Activated naive CD8-positive, alpha-beta T cell treated with anti-CD3 and anti-CD28 coated beads, Interleukin-2, amount 10 ng/mL, durations not matched to agents 7 days and 5 days (primary cell): ENCODE measurements around the gene RIPOR3. TPM values are rescaled to one million over a fixed set of nuclear protein-coding genes. Genes with fewer than 3 reads are reported as not detected.
A peak's percentile ranks its signal among the peaks of the same experiment; 100 is the strongest.
"Not testable (repeated sequence)": the region's sequence is repeated elsewhere in the genome, so short reads cannot be mapped to it uniquely, and the experiment has no call there.

Source experiments
- ATAC-seq: fragments of 150-1000 bp; cut with Tn5 transposase; one replicate; pipeline ENCODE4 v1.10.0; 2021; ENCODE audit warnings: low read depth, moderate library complexity
- POLR2A ChIA-PET: fragments of 350-600 bp; sonication (Branson Sonifier 250); formaldehyde crosslinking; loops from one replicate; lab custom pipeline; 2021; ENCODE audit warnings: antibody characterized with exemption; lab: Charles Lee
- DNase-seq: peaks from one replicate; pipeline ENCODE4 v3.0.0; 2021
- H3K27ac Mint-ChIP-seq: one replicate; pipeline ENCODE4 v1.8.0; 2022; ENCODE audit warnings: mild to moderate bottlenecking, mixed read lengths
- H3K27me3 Mint-ChIP-seq: one replicate; pipeline ENCODE4 v1.8.0; 2022; ENCODE audit warnings: mild to moderate bottlenecking, moderate library complexity, mixed read lengths
- H3K36me3 Mint-ChIP-seq: one replicate; pipeline ENCODE4 v1.8.0; 2021; ENCODE audit warnings: mild to moderate bottlenecking, mixed read lengths
- H3K4me1 Mint-ChIP-seq: one replicate; pipeline ENCODE4 v1.8.0; 2021; ENCODE audit warnings: mixed read lengths
- H3K4me3 Mint-ChIP-seq: one replicate; pipeline ENCODE4 v1.8.0; 2022; ENCODE audit warnings: mild to moderate bottlenecking, moderate library complexity, mixed read lengths
- H3K9me3 Mint-ChIP-seq: one replicate; pipeline ENCODE4 v1.8.0; 2021; ENCODE audit warnings: mixed read lengths
- total RNA-seq, 2 experiments: library from RNA; stranded (reverse); gene quantifications; one replicate each; pipeline ENCODE4 v1.2.3, GENCODE V29; 2021

RIPOR3 gene
- total RNA-seq, 2 experiments from 2014 or later = not detected

DNA sequence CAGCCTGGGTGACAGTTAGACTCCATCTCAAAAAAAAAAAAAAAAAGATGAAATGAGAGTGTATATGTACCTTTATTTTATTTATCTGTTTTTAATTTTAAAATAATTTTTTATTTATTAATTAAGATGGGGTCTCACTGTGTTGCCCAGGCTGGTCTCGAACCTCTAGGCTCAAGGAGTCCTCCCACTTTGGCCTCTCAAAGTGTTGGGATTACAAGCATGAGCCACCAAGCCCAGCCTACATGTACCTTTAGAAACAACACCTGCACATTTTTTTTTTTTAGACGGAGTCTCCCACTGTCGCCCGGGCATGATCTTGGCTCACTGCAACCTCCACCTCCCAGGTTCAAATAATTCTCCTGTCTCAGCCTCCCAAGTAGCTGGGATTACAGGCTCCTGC, 28.0 kb upstream of the RIPOR3 start:
- ATAC-seq (no peak), DNase-seq (no peak)
- no peaks in the 10 kb centered on the region for H3K9me3 Mint-ChIP-seq
- no peak overlapping the region for H3K27ac Mint-ChIP-seq
- H3K27me3 Mint-ChIP-seq = peaks cover 6% of the 10 kb centered on the region
- POLR2A ChIA-PET = no interaction called here
- no peaks in the 10 kb centered on the region for H3K4me1 Mint-ChIP-seq
- no peaks in the 10 kb centered on the region for H3K36me3 Mint-ChIP-seq
- H3K4me3 Mint-ChIP-seq = no peak overlapping the region

DNA sequence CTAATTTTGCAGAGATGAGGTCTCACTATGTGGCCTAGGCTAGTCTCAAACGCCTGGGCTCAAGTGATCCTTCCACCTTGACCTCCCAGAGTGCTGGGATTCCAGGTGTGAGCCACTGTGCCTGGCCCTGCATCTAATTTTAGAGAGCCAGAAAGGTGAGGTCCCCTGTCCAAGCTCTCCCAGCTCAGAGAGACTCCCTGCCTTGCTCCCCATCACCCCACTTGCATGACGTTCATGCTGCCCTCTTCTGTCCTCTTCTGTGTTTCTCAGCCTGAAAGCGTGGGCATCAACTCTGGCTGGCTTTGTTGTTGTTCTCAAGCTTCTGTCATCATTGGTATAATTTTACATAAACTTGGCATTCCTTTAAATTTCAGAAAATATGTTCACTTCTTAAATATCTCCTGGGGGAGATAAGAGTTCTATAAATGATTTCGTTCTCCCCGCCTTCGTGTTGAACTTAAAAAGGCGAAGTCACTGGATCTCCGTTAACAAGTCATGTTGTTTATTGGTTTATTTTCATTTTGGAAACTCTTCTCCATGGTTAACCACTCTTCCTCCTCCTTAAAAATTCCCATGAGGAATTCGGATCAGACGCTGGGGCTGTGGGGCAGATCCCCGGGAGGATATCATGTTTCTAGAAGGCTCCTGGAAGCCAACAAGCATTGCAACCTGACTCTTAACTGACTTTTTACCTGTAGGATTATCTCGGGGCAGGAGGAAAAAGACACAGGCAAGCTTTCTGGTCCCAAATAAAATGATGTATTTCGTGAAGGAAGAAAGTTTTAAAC, 26.8 kb upstream of the RIPOR3 start:
- no peak for ATAC-seq

GRCh38 chr20:50717312-50717711, 26.0 kb upstream of the RIPOR3 start:
- ATAC-seq = no peak
- DNase-seq = no peak
- Mint-ChIP-seq H3K27ac (no peak overlapping the region), H3K36me3 (no peaks in the 10 kb centered on the region), H3K9me3 (no peaks in the 10 kb centered on the region), H3K27me3 (peaks cover 18% of the 10 kb centered on the region), H3K4me3 (no peak overlapping the region), H3K4me1 (no peaks in the 10 kb centered on the region)
- POLR2A ChIA-PET = no interaction called here

More for the DNA sequence above, 26.8 kb upstream of the RIPOR3 start:
- no peak for DNase-seq
- H3K27me3 Mint-ChIP-seq = peaks cover 12% of the 10 kb centered on the region
- H3K9me3 Mint-ChIP-seq = no peaks in the 10 kb centered on the region
- H3K4me1 Mint-ChIP-seq = no peaks in the 10 kb centered on the region
- no peak overlapping the region for H3K27ac Mint-ChIP-seq
- POLR2A ChIA-PET = no interaction called here
- no peaks in the 10 kb centered on the region for H3K36me3 Mint-ChIP-seq
- no peak overlapping the region for H3K4me3 Mint-ChIP-seq

DNA sequence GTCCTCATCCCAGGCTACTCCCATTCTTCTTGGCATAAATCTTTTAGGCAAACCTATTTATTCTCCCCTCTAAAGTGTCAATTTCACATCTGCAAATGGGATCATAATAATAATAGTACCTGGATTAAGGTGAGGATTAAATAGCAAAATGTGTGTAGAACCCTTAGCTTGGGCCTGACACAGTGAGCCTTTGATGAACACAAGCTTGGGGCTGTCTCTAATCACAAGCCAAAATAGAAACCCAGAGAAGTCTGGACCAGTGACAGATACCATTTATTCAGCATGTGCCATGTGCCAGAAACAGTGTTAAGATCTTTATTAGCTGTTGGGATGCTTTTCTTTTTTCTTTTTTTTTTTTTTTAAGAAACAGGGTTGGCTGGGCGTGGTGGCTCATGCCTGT, 25.2 kb upstream of the RIPOR3 start:
- H3K27ac Mint-ChIP-seq = no peak overlapping the region
- no peak for ATAC-seq
- H3K4me1 Mint-ChIP-seq = no peaks in the 10 kb centered on the region
- peaks cover 22% of the 10 kb centered on the region for H3K27me3 Mint-ChIP-seq
- DNase-seq = no peak
- POLR2A ChIA-PET = no interaction called here
- H3K4me3 Mint-ChIP-seq = no peak overlapping the region
- H3K9me3 Mint-ChIP-seq = no peaks in the 10 kb centered on the region
- H3K36me3 Mint-ChIP-seq = no peaks in the 10 kb centered on the region

- Mint-ChIP-seq H3K4me3 (no peak overlapping the region), H3K9me3 (no peaks in the 10 kb centered on the region), H3K36me3 (no peaks in the 10 kb centered on the region), H3K4me1 (no peaks in the 10 kb centered on the region), H3K27ac (no peak overlapping the region), H3K27me3 (peaks cover 22% of the 10 kb centered on the region)
- DNase-seq = no peak
- POLR2A ChIA-PET = no interaction called here
- ATAC-seq = no peak
These were observed 24.4 kb upstream of the RIPOR3 start for GRCh38 chr20:50715694-50716093.

DNA sequence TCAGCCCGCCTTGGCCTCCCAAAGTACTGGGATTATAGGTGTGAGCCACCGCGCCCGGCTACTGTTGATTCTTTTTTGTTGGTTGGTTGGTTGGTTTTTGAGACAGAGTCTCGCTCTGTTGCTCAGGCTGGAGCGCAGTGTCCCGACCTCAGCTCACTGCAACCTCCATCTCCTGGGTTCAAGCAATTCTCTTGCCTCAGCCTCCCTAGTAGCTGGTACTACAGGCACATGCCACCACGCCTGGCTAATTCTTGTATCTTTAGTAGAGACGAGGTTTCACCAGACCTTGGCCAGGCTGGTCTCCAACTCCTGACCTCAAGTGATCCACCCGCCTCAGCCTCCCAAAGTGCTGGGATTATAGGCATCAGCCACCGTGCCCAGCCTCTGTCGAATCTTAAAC, 23.1 kb upstream of the RIPOR3 start:
- H3K27ac Mint-ChIP-seq, H3K9me3 Mint-ChIP-seq, H3K36me3 Mint-ChIP-seq, DNase-seq, ATAC-seq, POLR2A ChIA-PET, H3K4me1 Mint-ChIP-seq, H3K4me3 Mint-ChIP-seq: not testable (repeated sequence)
- H3K27me3 Mint-ChIP-seq = peaks cover 22% of the 10 kb centered on the region

DNA sequence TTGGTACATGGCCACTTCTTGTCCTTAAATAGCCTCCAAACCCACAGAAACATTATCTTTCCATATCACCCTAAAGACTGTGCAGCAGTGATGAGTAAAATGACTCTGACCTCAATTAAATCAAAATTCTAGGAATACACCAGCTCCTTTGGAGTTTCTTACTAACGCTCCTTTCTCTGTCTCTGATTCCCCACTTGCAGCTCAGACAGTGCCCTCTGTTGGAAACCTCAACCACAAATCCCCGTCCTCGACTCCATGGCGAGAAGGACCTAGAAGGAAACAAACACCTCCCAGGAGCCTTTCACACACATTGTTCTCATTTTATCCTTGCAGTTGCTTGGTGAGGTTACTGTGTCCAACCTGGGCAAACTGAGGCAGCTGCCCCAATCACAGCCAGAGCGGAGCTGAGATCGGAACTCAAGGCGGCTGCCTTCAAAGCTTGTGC, 22.3 kb upstream of the RIPOR3 start:
- Mint-ChIP-seq H3K36me3 (no peaks in the 10 kb centered on the region), H3K27ac (no peak overlapping the region), H3K27me3 (peaks cover 22% of the 10 kb centered on the region), H3K4me3 (no peak overlapping the region), H3K9me3 (no peaks in the 10 kb centered on the region), H3K4me1 (no peaks in the 10 kb centered on the region)
- ATAC-seq (no peak), DNase-seq (no peak)
- POLR2A ChIA-PET = no interaction called here

DNA sequence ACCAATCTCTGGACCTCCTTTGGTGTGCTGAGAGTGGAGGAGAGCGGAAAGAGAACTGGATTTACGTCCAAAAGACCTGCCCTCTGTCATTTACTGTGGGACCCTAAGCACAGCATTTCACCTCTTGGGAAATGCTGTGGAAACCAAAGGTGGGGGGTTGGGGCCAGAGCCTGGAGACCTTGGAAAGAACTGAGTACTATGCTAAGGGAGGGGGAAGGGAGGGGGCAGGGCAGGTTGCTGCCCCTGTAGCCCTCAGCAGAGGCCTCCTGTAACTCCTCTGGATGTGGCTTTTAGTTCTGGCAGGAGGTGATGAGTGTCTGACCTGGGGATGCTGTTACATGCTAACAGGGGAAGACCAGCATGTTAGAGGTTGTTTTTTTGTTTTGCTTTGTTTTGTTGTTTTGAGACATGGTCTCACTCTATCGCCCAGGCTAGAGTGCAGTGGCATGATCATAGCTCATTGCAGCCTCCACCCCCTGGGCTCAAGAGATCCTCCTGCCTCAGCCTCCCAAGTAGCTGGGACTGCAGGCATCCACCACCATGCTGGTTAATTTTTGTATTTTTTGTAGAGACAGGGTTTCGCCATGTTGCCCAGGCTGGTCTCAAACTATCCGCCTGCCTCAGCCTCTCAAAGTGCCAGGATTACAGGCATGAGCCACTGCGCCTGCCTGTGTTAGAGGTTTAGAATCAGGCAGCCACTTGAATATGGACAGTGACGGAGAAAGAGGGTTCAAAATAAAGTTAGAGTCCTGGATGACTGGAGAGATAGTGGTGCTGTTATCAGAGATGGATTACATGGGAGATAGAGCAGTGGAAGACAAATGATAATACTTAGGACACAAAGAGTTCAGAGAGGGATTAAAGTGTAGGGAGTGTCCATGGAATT, 21.7 kb upstream of the RIPOR3 start:
- Mint-ChIP-seq H3K36me3 (no peaks in the 10 kb centered on the region), H3K27me3 (peaks cover 22% of the 10 kb centered on the region), H3K4me1 (no peaks in the 10 kb centered on the region), H3K9me3 (no peaks in the 10 kb centered on the region), H3K4me3 (no peak overlapping the region), H3K27ac (no peak overlapping the region)
- ATAC-seq (no peak), DNase-seq (no peak)
- POLR2A ChIA-PET = no interaction called here

DNA sequence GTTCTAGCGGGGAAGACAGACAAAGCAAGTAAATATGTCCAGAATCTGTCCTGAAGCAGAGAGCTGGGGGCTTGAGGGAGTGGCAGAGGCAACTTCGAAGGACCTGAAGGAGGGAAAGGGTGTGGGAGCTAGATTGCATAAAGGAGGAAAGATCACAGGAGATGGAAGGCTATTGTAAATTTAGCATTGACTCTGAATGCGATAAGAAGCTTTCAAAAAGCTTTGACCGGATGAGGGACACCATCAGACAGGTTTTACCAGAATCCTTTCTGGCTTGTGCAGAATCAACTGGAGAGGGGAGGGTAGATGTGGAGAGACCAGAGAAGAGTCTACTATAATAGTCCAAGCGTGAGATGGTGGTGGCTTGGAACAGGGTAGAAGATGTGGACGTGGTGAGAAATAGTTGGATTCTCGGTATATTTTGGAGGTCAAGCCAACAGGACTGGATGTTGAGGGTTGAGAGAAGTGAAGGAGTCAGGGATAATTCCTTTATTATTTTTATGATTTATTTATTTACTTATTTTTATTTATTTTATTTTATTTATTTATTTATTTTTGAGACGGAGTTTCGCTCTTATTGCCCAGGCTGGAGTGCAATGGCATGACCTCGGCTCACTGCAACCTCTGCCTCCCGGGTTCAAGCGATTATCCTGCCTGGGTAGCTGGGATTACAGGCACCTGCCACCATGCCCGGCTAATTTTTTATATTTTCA, 19.9 kb upstream of the RIPOR3 start:
- no peaks in the 10 kb centered on the region for H3K36me3 Mint-ChIP-seq
- POLR2A ChIA-PET = no interaction called here
- no peaks in the 10 kb centered on the region for H3K9me3 Mint-ChIP-seq
- no peaks in the 10 kb centered on the region for H3K4me1 Mint-ChIP-seq
- no peak overlapping the region for H3K27ac Mint-ChIP-seq
- ATAC-seq (no peak), DNase-seq (no peak)
- H3K27me3 Mint-ChIP-seq = peaks cover 18% of the 10 kb centered on the region
- no peak overlapping the region for H3K4me3 Mint-ChIP-seq

DNA sequence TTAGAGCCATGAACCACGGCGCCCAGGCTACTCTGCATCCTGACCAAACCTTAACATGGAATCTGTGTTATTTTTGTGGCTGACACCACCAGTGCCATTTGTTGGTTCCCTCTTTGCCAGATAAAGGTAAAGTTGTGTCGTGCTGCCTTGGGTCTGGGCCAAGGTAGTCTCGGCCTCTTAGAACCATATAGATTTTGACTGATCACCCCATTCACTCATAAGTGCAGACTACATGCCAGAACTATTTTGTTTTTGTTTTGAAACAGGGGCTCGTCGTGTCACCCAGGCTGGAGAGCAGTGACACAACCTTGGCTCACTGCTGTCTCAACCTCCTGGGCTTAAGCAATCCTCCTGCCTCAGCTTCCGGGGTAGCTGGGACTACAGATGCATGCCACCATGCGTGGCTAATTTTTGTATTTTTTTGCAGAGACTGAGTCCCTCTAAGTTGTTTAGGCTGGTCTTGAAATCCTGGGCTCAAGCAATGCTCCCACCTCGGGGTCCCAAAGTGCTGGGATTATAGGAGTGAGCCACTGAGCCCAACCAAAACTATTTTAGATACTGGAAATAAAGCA, 19.2 kb upstream of the RIPOR3 start:
- no peaks in the 10 kb centered on the region for H3K4me1 Mint-ChIP-seq
- ATAC-seq (no peak), DNase-seq (no peak)
- H3K27me3 Mint-ChIP-seq = peaks cover 18% of the 10 kb centered on the region
- H3K9me3 Mint-ChIP-seq = no peaks in the 10 kb centered on the region
- POLR2A ChIA-PET = no interaction called here
- no peak overlapping the region for H3K27ac Mint-ChIP-seq
- no peak overlapping the region for H3K4me3 Mint-ChIP-seq
- H3K36me3 Mint-ChIP-seq = no peaks in the 10 kb centered on the region

GRCh38 chr20:50709636-50709973, 18.3 kb upstream of the RIPOR3 start:
- no peak overlapping the region for H3K4me3 Mint-ChIP-seq
- peaks cover 16% of the 10 kb centered on the region for H3K27me3 Mint-ChIP-seq
- H3K9me3 Mint-ChIP-seq = no peaks in the 10 kb centered on the region
- H3K4me1 Mint-ChIP-seq = peaks cover 2% of the 10 kb centered on the region
- no peaks in the 10 kb centered on the region for H3K36me3 Mint-ChIP-seq
- no peak for DNase-seq
- ATAC-seq = no peak
- POLR2A ChIA-PET = no interaction called here
- no peak overlapping the region for H3K27ac Mint-ChIP-seq

DNA sequence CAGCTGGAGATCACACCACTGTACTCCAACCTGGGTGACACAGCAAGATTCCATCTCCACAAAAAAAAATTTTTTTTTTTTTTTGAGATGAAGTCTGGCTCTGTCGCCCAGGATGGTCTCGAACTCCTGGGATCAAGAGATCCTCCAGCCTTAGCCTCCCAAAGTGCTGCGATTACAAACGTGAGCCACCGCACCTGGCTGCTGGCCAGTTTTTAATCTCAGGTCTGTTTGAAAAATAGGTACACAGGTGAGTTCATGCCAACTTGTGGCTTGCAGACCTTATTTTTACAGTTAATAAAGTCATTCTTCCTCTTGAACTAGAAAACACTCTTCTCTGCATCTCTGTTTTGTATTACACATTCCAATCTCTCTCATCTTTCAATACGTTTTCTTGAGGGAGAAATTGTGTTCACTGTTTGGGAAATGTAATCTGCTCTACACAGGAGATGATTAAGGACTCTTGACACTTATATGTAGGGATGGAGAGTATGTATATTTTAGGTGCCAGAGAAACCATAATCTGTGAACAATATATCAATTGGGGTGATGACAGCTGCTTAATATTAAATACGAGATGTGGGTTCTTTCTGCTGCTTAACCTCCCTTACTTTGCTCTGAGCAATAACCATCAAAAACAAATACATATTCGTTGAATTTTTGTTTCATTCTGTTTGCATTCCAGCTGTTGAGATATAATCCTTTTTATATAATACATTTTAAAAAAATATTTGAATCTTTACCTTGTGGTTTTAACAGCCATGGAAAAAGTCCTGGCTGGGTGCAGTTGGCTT, 17.7 kb upstream of the RIPOR3 start:
- no peak overlapping the region for H3K4me3 Mint-ChIP-seq
- H3K27me3 Mint-ChIP-seq = peaks cover 16% of the 10 kb centered on the region
- H3K4me1 Mint-ChIP-seq = peaks cover 2% of the 10 kb centered on the region
- no peaks in the 10 kb centered on the region for H3K36me3 Mint-ChIP-seq
- POLR2A ChIA-PET = no interaction called here
- ATAC-seq = no peak
- DNase-seq = no peak
- no peaks in the 10 kb centered on the region for H3K9me3 Mint-ChIP-seq
- H3K27ac Mint-ChIP-seq = no peak overlapping the region

DNA sequence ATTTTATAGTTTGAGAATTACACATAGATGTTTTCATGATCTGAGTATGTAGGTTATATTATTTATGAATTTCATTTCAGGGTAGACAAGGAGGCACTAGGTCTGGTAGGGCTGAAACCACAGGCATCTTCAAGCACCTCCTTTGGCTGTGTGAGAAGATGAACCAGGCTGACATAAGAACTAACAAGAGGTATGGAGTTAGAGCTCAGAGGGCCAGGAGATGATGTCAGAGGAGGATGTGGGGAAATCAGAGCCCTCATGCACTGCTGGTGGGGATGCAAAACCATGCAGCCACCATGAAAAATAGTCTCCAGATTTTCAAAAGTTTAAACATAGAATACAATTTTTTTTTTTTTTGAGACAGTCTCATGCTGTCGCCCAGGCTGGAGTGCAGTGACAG, 13.6 kb upstream of the RIPOR3 start:
- ATAC-seq (peak; percentile 75), DNase-seq (no peak)
- no peak overlapping the region for H3K4me3 Mint-ChIP-seq
- H3K27me3 Mint-ChIP-seq = peaks cover 10% of the 10 kb centered on the region
- no peaks in the 10 kb centered on the region for H3K36me3 Mint-ChIP-seq
- no peak overlapping the region for H3K27ac Mint-ChIP-seq
- peaks cover 2% of the 10 kb centered on the region for H3K4me1 Mint-ChIP-seq
- H3K9me3 Mint-ChIP-seq = no peaks in the 10 kb centered on the region
- POLR2A ChIA-PET = no interaction called here
